CD14-positive monocyte (primary cell): ENCODE results near the gene NAT9. TPM values are rescaled to one million over a fixed set of nuclear protein-coding genes. Genes with fewer than 3 reads are reported as not detected.

ENCODE experiments used
- DNase-seq, 3 donors: peaks; one replicate each; pipeline ENCODE4 v3.0.0-alpha.2; 2011 to 2022
- H2AFZ ChIP-seq: 2 replicates; pipeline ENCODE4 v1.6.0; 2012; ENCODE audit warnings: mild to moderate bottlenecking, low read depth, low read length, inconsistent platforms; ENCODE audit not compliant: insufficient read depth, poor library complexity, severe bottlenecking
- H3K27ac ChIP-seq, 2 donors: 1 replicate in 1 of 2; 2 replicates in 1 of 2; pipeline ENCODE4 v1.5.1; 2012 to 2013; ENCODE audit warnings: low read length in 2 of 2, control low read depth in 1 of 2, inconsistent platforms in 1 of 2, low read depth in 1 of 2, mild to moderate bottlenecking in 1 of 2
- H3K27me3 ChIP-seq, 2 donors: one replicate each; pipeline versions ENCODE4 v1.6.0 to v1.6.1; 2011 to 2013; ENCODE audit warnings: low read length in 2 of 2; ENCODE audit not compliant: control insufficient read depth in 2 of 2, insufficient read depth in 2 of 2
- H3K36me3 ChIP-seq, 2 donors: replicated peaks in 1 of 2; 1 replicate in 1 of 2; 2 replicates in 1 of 2; pipeline versions ENCODE4 v1.5.1 to v1.6.1; 2012 to 2013; ENCODE audit warnings: low read length in 2 of 2, control low read depth in 1 of 2, inconsistent platforms in 1 of 2, mild to moderate bottlenecking in 1 of 2; ENCODE audit not compliant: insufficient read depth in 2 of 2, control insufficient read depth in 1 of 2
- H3K4me1 ChIP-seq, 2 donors: 1 replicate in 1 of 2; 2 replicates in 1 of 2; pipeline versions ENCODE4 v1.5.1 to v1.6.1; 2012 to 2013; ENCODE audit warnings: low read length in 2 of 2, control low read depth in 1 of 2, inconsistent platforms in 1 of 2, mild to moderate bottlenecking in 1 of 2, moderate library complexity in 1 of 2; ENCODE audit not compliant: insufficient read depth in 2 of 2, control insufficient read depth in 1 of 2
- H3K4me2 ChIP-seq: replicated peaks from 2 replicates; pipeline ENCODE3; 2012; ENCODE audit warnings: low read length, moderate library complexity, mild to moderate bottlenecking; ENCODE audit not compliant: poor library complexity, severe bottlenecking; ENCODE audit errors: extremely low read depth
- H3K4me3 ChIP-seq, 3 experiments: fragments of 200-600 bp in 1 of 3; sonication (generic) in 1 of 3; replicated peaks in 1 of 3; 1 replicate in 2 of 3; 2 replicates in 1 of 3; pipeline ENCODE4 v1.5.1; 2011 to 2013; ENCODE audit warnings: low read length in 3 of 3, mild to moderate bottlenecking in 3 of 3, control low read depth in 2 of 3, low read depth in 2 of 3, inconsistent platforms in 1 of 3, moderate library complexity in 1 of 3
- H3K79me2 ChIP-seq: 2 replicates; pipeline ENCODE4 v1.6.0; 2012; ENCODE audit warnings: mild to moderate bottlenecking, control low read depth, inconsistent platforms, low read length, moderate library complexity; ENCODE audit not compliant: insufficient read depth
- H3K9ac ChIP-seq: 2 replicates; pipeline ENCODE4 v1.6.0; 2017; ENCODE audit warnings: low read length, mild to moderate bottlenecking; ENCODE audit not compliant: insufficient read depth, poor library complexity, severe bottlenecking
- H3K9me3 ChIP-seq, 2 donors: replicated peaks in 1 of 2; 1 replicate in 1 of 2; 2 replicates in 1 of 2; pipeline versions ENCODE4 v1.5.1 to v1.6.1; 2012 to 2013; ENCODE audit warnings: low read length in 2 of 2, control low read depth in 1 of 2; ENCODE audit not compliant: control insufficient read depth in 1 of 2, insufficient read depth in 1 of 2
- H4K20me1 ChIP-seq: 2 replicates; pipeline ENCODE4 v1.6.0; 2012; ENCODE audit warnings: mild to moderate bottlenecking, low read length, control low read depth, moderate library complexity; ENCODE audit not compliant: insufficient read depth
- H3K27ac Mint-ChIP-seq, 7 donors: one replicate each; pipeline ENCODE4 v1.8.0; 2020; ENCODE audit warnings: mild to moderate bottlenecking in 7 of 7, mixed read lengths in 7 of 7, moderate library complexity in 6 of 7, inconsistent platforms in 2 of 7
- H3K27me3 Mint-ChIP-seq, 3 donors: one replicate each; pipeline ENCODE4 v1.8.0; 2021 to 2022; ENCODE audit warnings: low read depth in 3 of 3, mild to moderate bottlenecking in 3 of 3, mixed read lengths in 3 of 3, moderate library complexity in 3 of 3, inconsistent platforms in 1 of 3
- H3K36me3 Mint-ChIP-seq, 2 donors: one replicate each; pipeline ENCODE4 v1.8.0; 2020; ENCODE audit warnings: mixed read lengths in 2 of 2, inconsistent platforms in 1 of 2, mild to moderate bottlenecking in 1 of 2
- H3K4me1 Mint-ChIP-seq: one replicate; pipeline ENCODE4 v1.8.0; 2020; ENCODE audit warnings: mild to moderate bottlenecking, mixed read lengths
- H3K4me3 Mint-ChIP-seq, 2 donors: one replicate each; pipeline ENCODE4 v1.8.0; 2020; ENCODE audit warnings: mild to moderate bottlenecking in 2 of 2, mixed read lengths in 2 of 2, moderate library complexity in 1 of 2
- H3K9me3 Mint-ChIP-seq, 7 donors: one replicate each; pipeline ENCODE4 v1.8.0; 2020 to 2022; ENCODE audit warnings: mixed read lengths in 7 of 7, mild to moderate bottlenecking in 6 of 7, moderate library complexity in 6 of 7, inconsistent platforms in 2 of 7
- CTCF ChIP-seq: fragments of 200-600 bp; IDR thresholded peaks from one replicate; pipeline ENCODE4 v1.8.0; 2022; ENCODE audit warnings: antibody characterized with exemption, mild to moderate bottlenecking
- WGBS: methylation state at CpG from one replicate; pipeline ENCODE4 v1.1.5; 2013; ENCODE audit warnings: missing lambda C conversion rate; ENCODE audit not compliant: insufficient coverage; 5-methylcytosine and 5-hydroxymethylcytosine counted together
- intact Hi-C, 2 donors: fragments of 100-400 bp; cut with micrococcal nuclease; formaldehyde crosslinking; loops; one replicate each; pipeline versions ENCODE4 v1.15.0 to v1.15.1; 2023
- polyA plus RNA-seq, 3 donors: library from polyadenylated mRNA; depleted of rRNA in 1 of 3; unstranded in 2 of 3; stranded (reverse) in 1 of 3; fragments of 300-500 nt in 2 of 3; fragments of >200 nt in 1 of 3; fragmentation: Illumina TruSeq in 2 of 3; gene quantifications; 1 replicate in 2 of 3; 2 replicates in 1 of 3; pipeline ENCODE4 v1.2.3, GENCODE V29; 2012 to 2021

The NAT9 gene
- polyA plus RNA-seq, 3 donors = 7.1 to 95.6 (median 7.8) TPM

GRCh38 chr17:74756891-74757290, 19.3 kb downstream of the NAT9 start:
- Mint-ChIP-seq H3K36me3 (peaks cover 24 to 49% of the 10 kb centered on the region in 2 donors), H3K27me3 (peaks cover 0 to 1% (median 0%) of the 10 kb centered on the region in 3 donors), H3K27ac (peak overlapping the region in 1 of 7 donors; percentile 20), H3K4me3 (no peak overlapping the region), H3K4me1 (peaks cover 79% of the 10 kb centered on the region), H3K9me3 (no peaks in the 10 kb centered on the region)
- WGBS = 36% methylated on average over 3 of the region's 3 CpGs
- peaks cover 9 to 27% of the 10 kb centered on the region in 2 donors for H3K36me3 ChIP-seq
- intact Hi-C loops = no loop called here
- DNase-seq = no peak
- H3K79me2 ChIP-seq = peaks cover 100% of the 10 kb centered on the region
- no peak for TF ChIP-seq CTCF
- no peak overlapping the region for H2AFZ ChIP-seq
- H3K27ac ChIP-seq = no peak overlapping the region
- H3K27me3 ChIP-seq = no peaks in the 10 kb centered on the region
- H3K9me3 ChIP-seq = no peaks in the 10 kb centered on the region
- no peak overlapping the region for H3K9ac ChIP-seq
- peaks cover 100% of the 10 kb centered on the region for H4K20me1 ChIP-seq
- H3K4me2 ChIP-seq = no peak overlapping the region
- no peak overlapping the region for H3K4me3 ChIP-seq
- peaks cover 50 to 62% of the 10 kb centered on the region in 2 donors for H3K4me1 ChIP-seq

- Histone ChIP-seq H3K27ac (no peak overlapping the region), H3K4me2 (no peak overlapping the region), H2AFZ (no peak overlapping the region), H3K4me1 (peaks cover 64 to 76% of the 10 kb centered on the region in 2 donors), H3K36me3 (peaks cover 6 to 21% of the 10 kb centered on the region in 2 donors), H3K9me3 (no peaks in the 10 kb centered on the region), H3K27me3 (no peaks in the 10 kb centered on the region), H4K20me1 (peaks cover 100% of the 10 kb centered on the region), H3K79me2 (peaks cover 100% of the 10 kb centered on the region), H3K9ac (no peak overlapping the region), H3K4me3 (no peak overlapping the region)
- no peak for DNase-seq
- no peak overlapping the region for H3K4me3 Mint-ChIP-seq
- H3K9me3 Mint-ChIP-seq = no peaks in the 10 kb centered on the region
- WGBS = 100% methylated on average over 4 of the region's 8 CpGs
- peaks cover 0 to 1% (median 0%) of the 10 kb centered on the region in 3 donors for H3K27me3 Mint-ChIP-seq
- H3K36me3 Mint-ChIP-seq = peaks cover 27 to 41% of the 10 kb centered on the region in 2 donors
- H3K27ac Mint-ChIP-seq = no peak overlapping the region
- no peak for TF ChIP-seq CTCF
- peaks cover 86% of the 10 kb centered on the region for H3K4me1 Mint-ChIP-seq
- intact Hi-C loops = no loop called here
Observed at GRCh38 chr17:74755533-74755932, 20.6 kb downstream of the NAT9 start.
